HL-60 (cell line): Measurements from ENCODE around the gene RYR2.

Source experiments
- DNase-seq, 2 experiments: peaks; one replicate each; pipeline ENCODE4 v3.0.0-alpha.2; 2010 to 2020; ENCODE audit warnings: low read depth in 1 of 2, low spot score in 1 of 2
- H3K27ac ChIP-seq: fragments of 250-450 bp; sonication (Bioruptor Pico); replicated peaks from 2 replicates; pipeline ENCODE4 v1.5.1; 2020; ENCODE audit warnings: mild to moderate bottlenecking, moderate library complexity
- H3K27me3 ChIP-seq: fragments of 250-450 bp; sonication (Bioruptor Pico); 2 replicates; pipeline ENCODE4 v1.5.1; 2021; ENCODE audit warnings: mild to moderate bottlenecking, moderate library complexity; ENCODE audit not compliant: insufficient read depth, poor library complexity, severe bottlenecking
- H3K4me3 ChIP-seq: replicated peaks from 2 replicates; pipeline ENCODE4 v1.5.1; 2011; ENCODE audit warnings: mild to moderate bottlenecking, control low read depth, low read length; ENCODE audit not compliant: insufficient read depth
- CTCF ChIP-seq: IDR thresholded peaks from one replicate; pipeline ENCODE4 v1.5.1; 2011; ENCODE audit warnings: low read length, control low read depth, inconsistent platforms; ENCODE audit not compliant: insufficient read depth
- GABPA ChIP-seq: IDR thresholded peaks from 2 replicates; pipeline ENCODE4 v1.6.1; 2012; ENCODE audit warnings: low read depth
- POLR2AphosphoS5 ChIP-seq: IDR thresholded peaks from 2 replicates; pipeline ENCODE4 v1.6.1; 2012; ENCODE audit warnings: low read depth
- SPI1 ChIP-seq: IDR thresholded peaks from 2 replicates; pipeline ENCODE4 v1.6.1; 2012; ENCODE audit warnings: low read depth, mild to moderate bottlenecking, borderline replicate concordance
- TF ChIP-seq, protein P1 (sequence below): IDR thresholded peaks from 2 replicates; pipeline ENCODE4 v1.6.1; 2012; ENCODE audit warnings: low read depth; ENCODE audit not compliant: insufficient replicate concordance

The RYR2 gene

DNA sequence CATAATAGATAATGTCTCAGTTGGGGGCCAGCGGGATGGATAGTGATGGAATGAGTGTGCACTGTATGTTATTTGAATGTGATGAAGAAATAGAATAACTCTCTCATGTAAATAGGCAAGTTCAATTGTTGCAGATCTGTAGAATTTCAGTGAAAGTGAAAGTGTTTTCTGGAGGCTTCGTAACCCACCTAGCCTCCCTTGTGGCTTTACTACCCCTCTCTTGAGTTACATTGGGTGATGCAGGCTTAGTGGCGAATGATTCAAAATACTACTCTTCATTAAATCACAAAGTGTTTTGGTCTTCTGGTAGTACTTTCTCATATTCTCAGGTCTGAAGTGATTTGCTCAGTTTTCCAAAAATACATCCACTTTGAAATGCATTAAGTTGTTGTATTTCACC, 436.9 kb downstream of the RYR2 start:
- TF ChIP-seq CTCF, result no peak
- TF ChIP-seq, protein P1, sequence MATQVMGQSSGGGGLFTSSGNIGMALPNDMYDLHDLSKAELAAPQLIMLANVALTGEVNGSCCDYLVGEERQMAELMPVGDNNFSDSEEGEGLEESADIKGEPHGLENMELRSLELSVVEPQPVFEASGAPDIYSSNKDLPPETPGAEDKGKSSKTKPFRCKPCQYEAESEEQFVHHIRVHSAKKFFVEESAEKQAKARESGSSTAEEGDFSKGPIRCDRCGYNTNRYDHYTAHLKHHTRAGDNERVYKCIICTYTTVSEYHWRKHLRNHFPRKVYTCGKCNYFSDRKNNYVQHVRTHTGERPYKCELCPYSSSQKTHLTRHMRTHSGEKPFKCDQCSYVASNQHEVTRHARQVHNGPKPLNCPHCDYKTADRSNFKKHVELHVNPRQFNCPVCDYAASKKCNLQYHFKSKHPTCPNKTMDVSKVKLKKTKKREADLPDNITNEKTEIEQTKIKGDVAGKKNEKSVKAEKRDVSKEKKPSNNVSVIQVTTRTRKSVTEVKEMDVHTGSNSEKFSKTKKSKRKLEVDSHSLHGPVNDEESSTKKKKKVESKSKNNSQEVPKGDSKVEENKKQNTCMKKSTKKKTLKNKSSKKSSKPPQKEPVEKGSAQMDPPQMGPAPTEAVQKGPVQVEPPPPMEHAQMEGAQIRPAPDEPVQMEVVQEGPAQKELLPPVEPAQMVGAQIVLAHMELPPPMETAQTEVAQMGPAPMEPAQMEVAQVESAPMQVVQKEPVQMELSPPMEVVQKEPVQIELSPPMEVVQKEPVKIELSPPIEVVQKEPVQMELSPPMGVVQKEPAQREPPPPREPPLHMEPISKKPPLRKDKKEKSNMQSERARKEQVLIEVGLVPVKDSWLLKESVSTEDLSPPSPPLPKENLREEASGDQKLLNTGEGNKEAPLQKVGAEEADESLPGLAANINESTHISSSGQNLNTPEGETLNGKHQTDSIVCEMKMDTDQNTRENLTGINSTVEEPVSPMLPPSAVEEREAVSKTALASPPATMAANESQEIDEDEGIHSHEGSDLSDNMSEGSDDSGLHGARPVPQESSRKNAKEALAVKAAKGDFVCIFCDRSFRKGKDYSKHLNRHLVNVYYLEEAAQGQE, result no peak
- TF ChIP-seq GABPA, result no peak
- TF ChIP-seq SPI1, result no peak
- no peak for TF ChIP-seq POLR2AphosphoS5
- Histone ChIP-seq H3K4me3 (no peak overlapping the region), H3K27me3 (no peaks in the 10 kb centered on the region), H3K27ac (no peak overlapping the region)
- no peak for DNase-seq

- TF ChIP-seq, protein P1, result no peak
- TF ChIP-seq GABPA, result no peak
- TF ChIP-seq SPI1, result no peak
- no peak for TF ChIP-seq CTCF
- no peak for TF ChIP-seq POLR2AphosphoS5
- H3K4me3 ChIP-seq, result no peak overlapping the region
- H3K27ac ChIP-seq, result no peak overlapping the region
- no peaks in the 10 kb centered on the region for H3K27me3 ChIP-seq
- no peak for DNase-seq
Measured at GRCh38 chr1:237482777-237483176, 440.8 kb downstream of the RYR2 start.

DNA sequence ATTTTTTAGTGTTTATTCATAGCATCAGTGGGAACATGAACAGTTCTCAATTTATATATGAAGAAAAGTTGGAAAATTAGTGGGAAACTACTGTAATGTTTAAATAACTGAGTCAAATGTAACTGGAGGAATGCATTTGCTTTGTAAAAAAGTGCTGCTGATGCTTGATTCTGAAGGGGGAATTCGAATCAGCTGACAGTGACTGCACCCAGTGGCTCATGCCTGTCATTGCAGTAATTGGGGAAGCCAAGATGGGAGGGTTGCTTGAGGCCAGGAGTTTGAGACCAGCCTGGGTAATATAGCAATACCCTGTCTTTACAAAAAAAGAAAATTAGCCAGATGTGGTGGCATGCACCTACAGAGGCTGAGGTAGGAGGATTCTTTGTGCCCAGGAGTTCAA, 450.4 kb downstream of the RYR2 start:
- DNase-seq, result no peak
- TF ChIP-seq, protein P1, result no peak
- TF ChIP-seq SPI1 (no peak), CTCF (no peak), POLR2AphosphoS5 (no peak), GABPA (no peak)
- no peak overlapping the region for H3K4me3 ChIP-seq
- no peak overlapping the region for H3K27ac ChIP-seq
- no peaks in the 10 kb centered on the region for H3K27me3 ChIP-seq
